ENCODE data around the gene QSOX2. TPM values are rescaled to one million over a fixed set of nuclear protein-coding genes. Genes with fewer than 3 reads are reported as not detected.

QSOX2 gene
- total RNA-seq, 1 experiment from 2014 or later, result 34.6 TPM

DNA sequence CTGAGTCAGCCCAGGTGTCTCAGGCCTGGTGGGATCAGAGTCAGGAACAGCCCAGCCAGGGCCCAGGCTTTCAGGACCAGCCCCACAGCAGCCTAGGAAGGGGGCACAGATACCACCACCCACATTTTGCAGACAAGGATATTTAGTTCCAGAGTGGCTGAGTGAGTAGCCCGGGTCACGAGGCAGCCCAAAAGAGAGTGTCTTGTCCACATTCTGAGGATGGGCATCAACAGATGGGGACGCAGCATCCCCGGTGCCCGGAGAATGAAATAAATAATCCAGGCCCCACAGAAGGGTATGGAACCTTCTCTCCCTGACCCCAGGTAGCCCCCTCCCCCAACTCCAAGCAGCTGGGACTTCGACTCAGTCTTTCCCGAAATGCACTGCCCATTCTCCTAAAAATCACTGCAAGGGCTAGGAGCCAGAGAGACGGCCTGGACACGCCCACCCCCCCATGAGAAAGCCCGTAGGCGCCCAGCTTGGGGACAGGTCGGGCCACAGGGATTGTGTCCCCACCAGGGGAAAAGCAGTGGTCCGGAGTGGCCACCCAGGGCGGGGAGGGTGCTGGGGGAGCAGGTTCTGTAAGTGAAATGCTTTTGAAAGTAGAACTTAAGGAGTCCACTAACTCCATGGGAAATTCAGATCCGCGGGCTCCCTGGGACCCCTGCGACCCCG lies 47.5 kb downstream of the QSOX2 start (continued):
- TF ChIP-seq SP1 (IDR thresholded peaks at IDR 0.05; ENCODE audit: low read depth) (no peak), TCF7L2 (IDR thresholded peaks at IDR 0.05; ENCODE audit: borderline replicate concordance, extremely low read depth, insufficient read depth, insufficient read length) (no peak), ZNF274 (IDR thresholded peaks at IDR 0.05; ENCODE audit: low read depth, low read length) (no peak), EGR1 (IDR thresholded peaks at IDR 0.05; ENCODE audit: low read depth) (no peak)
- TF ChIP-seq, protein P1, sequence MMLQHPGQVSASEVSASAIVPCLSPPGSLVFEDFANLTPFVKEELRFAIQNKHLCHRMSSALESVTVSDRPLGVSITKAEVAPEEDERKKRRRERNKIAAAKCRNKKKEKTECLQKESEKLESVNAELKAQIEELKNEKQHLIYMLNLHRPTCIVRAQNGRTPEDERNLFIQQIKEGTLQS (IDR thresholded peaks at IDR 0.05), result no peak

GRCh38 chr9:136197084-136197875 lies 48.3 kb downstream of the QSOX2 start:
- RAD21 ChIA-PET (ENCODE audit: low non-redundant PET in 1 of 2, low total read pairs in 2 of 2, uncharacterized antibody in 2 of 2, unreplicated experiment in 2 of 2), result no interaction called here
- no peaks in the 10 kb centered on the region for H3K36me3 ChIP-seq (ENCODE audit: control insufficient read depth in 1 of 2, insufficient read depth in 2 of 2, low read length in 2 of 2)
- H3K9me3 ChIP-seq (ENCODE audit: control insufficient read depth in 1 of 2, insufficient read depth in 1 of 2, low read depth in 1 of 2, low read length in 2 of 2), result no peaks in the 10 kb centered on the region
- DNase-seq (ENCODE audit: low read depth, low spot score), result no peak
- no TSS peak for BruUV-seq (replicated peaks)
- intact Hi-C loops (cut with micrococcal nuclease), result no loop called here
- POLR2A ChIA-PET, result no interaction called here
- no peaks in the 10 kb centered on the region for H3K9me2 ChIP-seq (ENCODE audit: insufficient read depth)
- no peaks in the 10 kb centered on the region for H3K79me2 ChIP-seq (ENCODE audit: insufficient read depth, low read length)
- peaks cover 5 to 13% of the 10 kb centered on the region in 2 experiments; a peak in 2 of 4 replicates for H3K4me1 ChIP-seq (ENCODE audit: control insufficient read depth in 1 of 2, insufficient read depth in 2 of 2, low read length in 2 of 2)
- no peak overlapping the region for H3K4me2 ChIP-seq (ENCODE audit: low read length)
- peak; percentile 8; the same call in 1 of the 2 replicates for ATAC-seq
- H3K27ac ChIP-seq (ENCODE audit: low read depth, low read length), result no peak overlapping the region
- no peak overlapping the region for H3K4me3 ChIP-seq (replicated peaks in 1 of 2; ENCODE audit: low read depth in 1 of 2, low read length in 2 of 2)
- H3K27me3 ChIP-seq (ENCODE audit: insufficient read depth, low read length), result no peaks in the 10 kb centered on the region
- TF ChIP-seq, protein P1 (IDR thresholded peaks at IDR 0.05), result no peak
- TF ChIP-seq POLR2AphosphoS5 (IDR thresholded peaks at IDR 0.05; ENCODE audit: low read depth, low read length), result no peak
- H4K20me1 ChIP-seq (ENCODE audit: insufficient read depth), result no peaks in the 10 kb centered on the region
- CTCF ChIA-PET, result no interaction called here
- H3K9ac ChIP-seq (ENCODE audit: low read length), result no peak overlapping the region
- no peak overlapping the region for H2AFZ ChIP-seq (ENCODE audit: low read depth, low read length, poor library complexity, severe bottlenecking)
